CD14-positive monocyte (primary cell): ENCODE data around the gene APOL4. TPM values are rescaled to one million over a fixed set of nuclear protein-coding genes. Genes with fewer than 3 reads are reported as not detected.
"Not testable (repeated sequence)": the region's sequence is repeated elsewhere in the genome, so short reads cannot be mapped to it uniquely, and the experiment has no call there.

Source experiments
- DNase-seq, 3 donors: peaks; one replicate each; pipeline ENCODE4 v3.0.0-alpha.2; 2011 to 2022
- H2AFZ ChIP-seq: 2 replicates; pipeline ENCODE4 v1.6.0; 2012; ENCODE audit warnings: mild to moderate bottlenecking, low read depth, low read length, inconsistent platforms; ENCODE audit not compliant: insufficient read depth, poor library complexity, severe bottlenecking
- H3K27ac ChIP-seq, 2 donors: 1 replicate in 1 of 2; 2 replicates in 1 of 2; pipeline ENCODE4 v1.5.1; 2012 to 2013; ENCODE audit warnings: low read length in 2 of 2, control low read depth in 1 of 2, inconsistent platforms in 1 of 2, low read depth in 1 of 2, mild to moderate bottlenecking in 1 of 2
- H3K27me3 ChIP-seq, 2 donors: one replicate each; pipeline versions ENCODE4 v1.6.0 to v1.6.1; 2011 to 2013; ENCODE audit warnings: low read length in 2 of 2; ENCODE audit not compliant: control insufficient read depth in 2 of 2, insufficient read depth in 2 of 2
- H3K36me3 ChIP-seq, 2 donors: replicated peaks in 1 of 2; 1 replicate in 1 of 2; 2 replicates in 1 of 2; pipeline versions ENCODE4 v1.5.1 to v1.6.1; 2012 to 2013; ENCODE audit warnings: low read length in 2 of 2, control low read depth in 1 of 2, inconsistent platforms in 1 of 2, mild to moderate bottlenecking in 1 of 2; ENCODE audit not compliant: insufficient read depth in 2 of 2, control insufficient read depth in 1 of 2
- H3K4me1 ChIP-seq, 2 donors: 1 replicate in 1 of 2; 2 replicates in 1 of 2; pipeline versions ENCODE4 v1.5.1 to v1.6.1; 2012 to 2013; ENCODE audit warnings: low read length in 2 of 2, control low read depth in 1 of 2, inconsistent platforms in 1 of 2, mild to moderate bottlenecking in 1 of 2, moderate library complexity in 1 of 2; ENCODE audit not compliant: insufficient read depth in 2 of 2, control insufficient read depth in 1 of 2
- H3K4me2 ChIP-seq: replicated peaks from 2 replicates; pipeline ENCODE3; 2012; ENCODE audit warnings: low read length, moderate library complexity, mild to moderate bottlenecking; ENCODE audit not compliant: poor library complexity, severe bottlenecking; ENCODE audit errors: extremely low read depth
- H3K4me3 ChIP-seq, 3 experiments: fragments of 200-600 bp in 1 of 3; sonication (generic) in 1 of 3; replicated peaks in 1 of 3; 1 replicate in 2 of 3; 2 replicates in 1 of 3; pipeline ENCODE4 v1.5.1; 2011 to 2013; ENCODE audit warnings: low read length in 3 of 3, mild to moderate bottlenecking in 3 of 3, control low read depth in 2 of 3, low read depth in 2 of 3, inconsistent platforms in 1 of 3, moderate library complexity in 1 of 3
- H3K79me2 ChIP-seq: 2 replicates; pipeline ENCODE4 v1.6.0; 2012; ENCODE audit warnings: mild to moderate bottlenecking, control low read depth, inconsistent platforms, low read length, moderate library complexity; ENCODE audit not compliant: insufficient read depth
- H3K9ac ChIP-seq: 2 replicates; pipeline ENCODE4 v1.6.0; 2017; ENCODE audit warnings: low read length, mild to moderate bottlenecking; ENCODE audit not compliant: insufficient read depth, poor library complexity, severe bottlenecking
- H3K9me3 ChIP-seq, 2 donors: replicated peaks in 1 of 2; 1 replicate in 1 of 2; 2 replicates in 1 of 2; pipeline versions ENCODE4 v1.5.1 to v1.6.1; 2012 to 2013; ENCODE audit warnings: low read length in 2 of 2, control low read depth in 1 of 2; ENCODE audit not compliant: control insufficient read depth in 1 of 2, insufficient read depth in 1 of 2
- H4K20me1 ChIP-seq: 2 replicates; pipeline ENCODE4 v1.6.0; 2012; ENCODE audit warnings: mild to moderate bottlenecking, low read length, control low read depth, moderate library complexity; ENCODE audit not compliant: insufficient read depth
- H3K27ac Mint-ChIP-seq, 7 donors: one replicate each; pipeline ENCODE4 v1.8.0; 2020; ENCODE audit warnings: mild to moderate bottlenecking in 7 of 7, mixed read lengths in 7 of 7, moderate library complexity in 6 of 7, inconsistent platforms in 2 of 7
- H3K27me3 Mint-ChIP-seq, 3 donors: one replicate each; pipeline ENCODE4 v1.8.0; 2021 to 2022; ENCODE audit warnings: low read depth in 3 of 3, mild to moderate bottlenecking in 3 of 3, mixed read lengths in 3 of 3, moderate library complexity in 3 of 3, inconsistent platforms in 1 of 3
- H3K36me3 Mint-ChIP-seq, 2 donors: one replicate each; pipeline ENCODE4 v1.8.0; 2020; ENCODE audit warnings: mixed read lengths in 2 of 2, inconsistent platforms in 1 of 2, mild to moderate bottlenecking in 1 of 2
- H3K4me1 Mint-ChIP-seq: one replicate; pipeline ENCODE4 v1.8.0; 2020; ENCODE audit warnings: mild to moderate bottlenecking, mixed read lengths
- H3K4me3 Mint-ChIP-seq, 2 donors: one replicate each; pipeline ENCODE4 v1.8.0; 2020; ENCODE audit warnings: mild to moderate bottlenecking in 2 of 2, mixed read lengths in 2 of 2, moderate library complexity in 1 of 2
- H3K9me3 Mint-ChIP-seq, 7 donors: one replicate each; pipeline ENCODE4 v1.8.0; 2020 to 2022; ENCODE audit warnings: mixed read lengths in 7 of 7, mild to moderate bottlenecking in 6 of 7, moderate library complexity in 6 of 7, inconsistent platforms in 2 of 7
- WGBS: methylation state at CpG from one replicate; pipeline ENCODE4 v1.1.5; 2013; ENCODE audit warnings: missing lambda C conversion rate; ENCODE audit not compliant: insufficient coverage; 5-methylcytosine and 5-hydroxymethylcytosine counted together
- intact Hi-C, 2 donors: fragments of 100-400 bp; cut with micrococcal nuclease; formaldehyde crosslinking; loops; one replicate each; pipeline versions ENCODE4 v1.15.0 to v1.15.1; 2023
- polyA plus RNA-seq, 3 donors: library from polyadenylated mRNA; depleted of rRNA in 1 of 3; unstranded in 2 of 3; stranded (reverse) in 1 of 3; fragments of 300-500 nt in 2 of 3; fragments of >200 nt in 1 of 3; fragmentation: Illumina TruSeq in 2 of 3; gene quantifications; 1 replicate in 2 of 3; 2 replicates in 1 of 3; pipeline ENCODE4 v1.2.3, GENCODE V29; 2012 to 2021
- TF ChIP-seq, protein P1 (sequence below): fragments of 200-600 bp; IDR thresholded peaks from one replicate; pipeline ENCODE4 v1.8.0; 2022; ENCODE audit warnings: antibody characterized with exemption, mild to moderate bottlenecking

Gene APOL4
- polyA plus RNA-seq, 3 donors, result 0.51 to 1.4 (median 0.71) TPM

DNA sequence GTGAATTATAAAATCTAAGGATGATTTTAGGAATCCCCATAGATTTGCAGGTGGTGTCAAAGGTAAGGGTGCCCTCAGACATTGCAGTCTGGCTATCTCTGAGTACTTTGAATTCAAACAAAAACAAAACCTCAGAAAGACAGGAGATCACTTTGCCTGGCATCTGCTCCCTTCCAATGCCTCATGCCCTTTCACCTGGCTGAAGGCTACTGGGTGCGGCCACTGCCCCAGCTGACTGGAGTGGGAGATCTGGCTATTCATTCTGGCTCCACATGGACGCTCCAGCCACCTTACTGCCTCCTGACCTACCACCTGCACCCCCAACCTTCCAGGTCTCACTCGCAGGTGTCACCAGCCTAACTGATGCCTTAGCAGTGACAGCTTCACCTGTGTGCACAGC lies 28.0 kb upstream of the APOL4 start:
- not testable (repeated sequence) for H3K4me1 ChIP-seq, H3K27ac ChIP-seq, H3K27ac Mint-ChIP-seq, H3K9me3 ChIP-seq, H2AFZ ChIP-seq, H3K27me3 Mint-ChIP-seq, H3K9ac ChIP-seq, H3K27me3 ChIP-seq, H3K9me3 Mint-ChIP-seq, H3K4me3 Mint-ChIP-seq, H3K79me2 ChIP-seq, H3K4me2 ChIP-seq, H3K4me3 ChIP-seq, DNase-seq
- Histone ChIP-seq H3K36me3 (peaks cover 55 to 87% of the 10 kb centered on the region in 2 donors), H4K20me1 (peaks cover 34% of the 10 kb centered on the region)
- Mint-ChIP-seq H3K4me1 (peaks cover 12% of the 10 kb centered on the region), H3K36me3 (peaks cover 84 to 92% of the 10 kb centered on the region in 2 donors)
- WGBS, result 100% methylated on average over 1 of the region's 3 CpGs
- intact Hi-C loops, result loop anchor here in 1 of 2 donors (5.0 kb wide), 1 partner anchor 32 kb away; no protein-coding TSS in a partner anchor

- Histone ChIP-seq H3K4me1 (peaks cover 0 to 5% of the 10 kb centered on the region in 2 donors), H3K9me3 (no peaks in the 10 kb centered on the region), H4K20me1 (peaks cover 27% of the 10 kb centered on the region), H3K27me3 (no peaks in the 10 kb centered on the region), H3K4me3 (no peak overlapping the region), H3K4me2 (no peak overlapping the region), H3K27ac (no peak overlapping the region), H3K9ac (no peak overlapping the region), H3K36me3 (peaks cover 55 to 80% of the 10 kb centered on the region in 2 donors), H3K79me2 (no peaks in the 10 kb centered on the region), H2AFZ (no peak overlapping the region)
- TF ChIP-seq, protein P1, sequence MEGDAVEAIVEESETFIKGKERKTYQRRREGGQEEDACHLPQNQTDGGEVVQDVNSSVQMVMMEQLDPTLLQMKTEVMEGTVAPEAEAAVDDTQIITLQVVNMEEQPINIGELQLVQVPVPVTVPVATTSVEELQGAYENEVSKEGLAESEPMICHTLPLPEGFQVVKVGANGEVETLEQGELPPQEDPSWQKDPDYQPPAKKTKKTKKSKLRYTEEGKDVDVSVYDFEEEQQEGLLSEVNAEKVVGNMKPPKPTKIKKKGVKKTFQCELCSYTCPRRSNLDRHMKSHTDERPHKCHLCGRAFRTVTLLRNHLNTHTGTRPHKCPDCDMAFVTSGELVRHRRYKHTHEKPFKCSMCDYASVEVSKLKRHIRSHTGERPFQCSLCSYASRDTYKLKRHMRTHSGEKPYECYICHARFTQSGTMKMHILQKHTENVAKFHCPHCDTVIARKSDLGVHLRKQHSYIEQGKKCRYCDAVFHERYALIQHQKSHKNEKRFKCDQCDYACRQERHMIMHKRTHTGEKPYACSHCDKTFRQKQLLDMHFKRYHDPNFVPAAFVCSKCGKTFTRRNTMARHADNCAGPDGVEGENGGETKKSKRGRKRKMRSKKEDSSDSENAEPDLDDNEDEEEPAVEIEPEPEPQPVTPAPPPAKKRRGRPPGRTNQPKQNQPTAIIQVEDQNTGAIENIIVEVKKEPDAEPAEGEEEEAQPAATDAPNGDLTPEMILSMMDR, result no peak
- 100% methylated on average over 2 of the region's 7 CpGs for WGBS
- Mint-ChIP-seq H3K4me1 (peaks cover 11% of the 10 kb centered on the region), H3K9me3 (no peaks in the 10 kb centered on the region), H3K27ac (no peak overlapping the region), H3K4me3 (no peak overlapping the region), H3K27me3 (no peaks in the 10 kb centered on the region), H3K36me3 (peaks cover 85 to 90% of the 10 kb centered on the region in 2 donors)
- DNase-seq, result no peak
- intact Hi-C loops, result no loop called here
Observed at GRCh38 chr22:36228944-36229343, 27.3 kb upstream of the APOL4 start.

GRCh38 chr22:36228369-36228768 lies 26.8 kb upstream of the APOL4 start:
- DNase-seq, H3K4me3 Mint-ChIP-seq, H3K4me2 ChIP-seq, H2AFZ ChIP-seq, H3K9ac ChIP-seq, H3K4me1 ChIP-seq, H3K27me3 Mint-ChIP-seq, H3K9me3 Mint-ChIP-seq, H3K4me3 ChIP-seq, H3K27ac ChIP-seq, H3K9me3 ChIP-seq, H3K27ac Mint-ChIP-seq, H3K4me1 Mint-ChIP-seq, H3K79me2 ChIP-seq, H3K27me3 ChIP-seq, intact Hi-C loops: not testable (repeated sequence)
- no CpG with 5 or more reads among the region's 1 CpG for WGBS
- Histone ChIP-seq H3K36me3 (peaks cover 54 to 74% of the 10 kb centered on the region in 2 donors), H4K20me1 (peaks cover 22% of the 10 kb centered on the region)
- peaks cover 79 to 86% of the 10 kb centered on the region in 2 donors for H3K36me3 Mint-ChIP-seq
